Nephron progenitor cell (in vitro differentiated cells): ENCODE results near the gene FOXN3.

Source experiments
- DNase-seq: peaks from one replicate; pipeline ENCODE4 v3.0.0; 2021
- H3K27ac Mint-ChIP-seq: 2 replicates; pipeline ENCODE4 v1.8.0; 2021; ENCODE audit warnings: mild to moderate bottlenecking, moderate library complexity, mixed read lengths
- H3K27me3 Mint-ChIP-seq: 2 replicates; pipeline ENCODE4 v1.8.0; 2021; ENCODE audit warnings: mild to moderate bottlenecking, low read depth, mixed read lengths; ENCODE audit not compliant: poor library complexity
- H3K36me3 Mint-ChIP-seq: 2 replicates; pipeline ENCODE4 v1.8.0; 2021; ENCODE audit warnings: low read depth, mixed read lengths
- H3K4me1 Mint-ChIP-seq: 2 replicates; pipeline ENCODE4 v1.8.0; 2021; ENCODE audit warnings: mixed read lengths
- H3K4me3 Mint-ChIP-seq: 2 replicates; pipeline ENCODE4 v1.8.0; 2021; ENCODE audit warnings: mild to moderate bottlenecking, moderate library complexity, mixed read lengths
- H3K9me3 Mint-ChIP-seq: 2 replicates; pipeline ENCODE4 v1.8.0; 2021; ENCODE audit warnings: mild to moderate bottlenecking, moderate library complexity, mixed read lengths
- TF ChIP-seq, protein P1 (sequence below): fragments of 200-600 bp; sonication (generic); IDR thresholded peaks from 2 replicates; pipeline ENCODE4 v1.5.0; 2021; ENCODE audit warnings: antibody characterized with exemption

Gene FOXN3, protein sequence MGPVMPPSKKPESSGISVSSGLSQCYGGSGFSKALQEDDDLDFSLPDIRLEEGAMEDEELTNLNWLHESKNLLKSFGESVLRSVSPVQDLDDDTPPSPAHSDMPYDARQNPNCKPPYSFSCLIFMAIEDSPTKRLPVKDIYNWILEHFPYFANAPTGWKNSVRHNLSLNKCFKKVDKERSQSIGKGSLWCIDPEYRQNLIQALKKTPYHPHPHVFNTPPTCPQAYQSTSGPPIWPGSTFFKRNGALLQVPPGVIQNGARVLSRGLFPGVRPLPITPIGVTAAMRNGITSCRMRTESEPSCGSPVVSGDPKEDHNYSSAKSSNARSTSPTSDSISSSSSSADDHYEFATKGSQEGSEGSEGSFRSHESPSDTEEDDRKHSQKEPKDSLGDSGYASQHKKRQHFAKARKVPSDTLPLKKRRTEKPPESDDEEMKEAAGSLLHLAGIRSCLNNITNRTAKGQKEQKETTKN

DNA sequence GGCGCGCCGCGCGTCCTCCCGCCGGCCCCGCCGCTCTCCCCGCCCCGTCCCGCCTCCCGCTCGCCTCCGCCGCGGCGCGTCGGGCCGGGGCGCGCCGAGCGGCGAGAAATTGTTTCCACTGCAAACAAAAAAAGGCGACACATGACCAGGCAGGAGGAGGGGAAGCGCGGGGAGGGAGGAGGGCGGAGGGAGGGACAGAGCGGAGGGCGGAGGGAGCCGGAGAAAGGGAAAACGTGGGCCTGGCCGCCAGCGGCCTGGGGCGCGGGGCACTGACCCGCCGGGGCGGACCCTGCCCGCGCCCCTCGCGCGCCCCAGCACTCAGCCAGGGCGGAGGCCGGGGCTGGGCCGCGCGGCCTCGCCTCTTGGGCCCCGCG lies at the start of gene FOXN3:
Gene FOXN3, minus strand, starts transcription at position 143 of the 374 bp plus-strand sequence. CDS start 4,757 bp downstream, outside the sequence.
- peak; percentile 84 for DNase-seq
- peaks cover 14% of the 10 kb centered on the region for H3K36me3 Mint-ChIP-seq
- peaks cover 9% of the 10 kb centered on the region for H3K9me3 Mint-ChIP-seq
- H3K4me3 Mint-ChIP-seq: peak within 1 kb of the TSS; percentile 95
- peaks cover 34% of the 10 kb centered on the region for H3K4me1 Mint-ChIP-seq
- peaks cover 13% of the 10 kb centered on the region for H3K27me3 Mint-ChIP-seq
- TF ChIP-seq, protein P1, sequence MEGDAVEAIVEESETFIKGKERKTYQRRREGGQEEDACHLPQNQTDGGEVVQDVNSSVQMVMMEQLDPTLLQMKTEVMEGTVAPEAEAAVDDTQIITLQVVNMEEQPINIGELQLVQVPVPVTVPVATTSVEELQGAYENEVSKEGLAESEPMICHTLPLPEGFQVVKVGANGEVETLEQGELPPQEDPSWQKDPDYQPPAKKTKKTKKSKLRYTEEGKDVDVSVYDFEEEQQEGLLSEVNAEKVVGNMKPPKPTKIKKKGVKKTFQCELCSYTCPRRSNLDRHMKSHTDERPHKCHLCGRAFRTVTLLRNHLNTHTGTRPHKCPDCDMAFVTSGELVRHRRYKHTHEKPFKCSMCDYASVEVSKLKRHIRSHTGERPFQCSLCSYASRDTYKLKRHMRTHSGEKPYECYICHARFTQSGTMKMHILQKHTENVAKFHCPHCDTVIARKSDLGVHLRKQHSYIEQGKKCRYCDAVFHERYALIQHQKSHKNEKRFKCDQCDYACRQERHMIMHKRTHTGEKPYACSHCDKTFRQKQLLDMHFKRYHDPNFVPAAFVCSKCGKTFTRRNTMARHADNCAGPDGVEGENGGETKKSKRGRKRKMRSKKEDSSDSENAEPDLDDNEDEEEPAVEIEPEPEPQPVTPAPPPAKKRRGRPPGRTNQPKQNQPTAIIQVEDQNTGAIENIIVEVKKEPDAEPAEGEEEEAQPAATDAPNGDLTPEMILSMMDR: no peak
- H3K27ac Mint-ChIP-seq: peak within 1 kb of the TSS; percentile 11

DNA sequence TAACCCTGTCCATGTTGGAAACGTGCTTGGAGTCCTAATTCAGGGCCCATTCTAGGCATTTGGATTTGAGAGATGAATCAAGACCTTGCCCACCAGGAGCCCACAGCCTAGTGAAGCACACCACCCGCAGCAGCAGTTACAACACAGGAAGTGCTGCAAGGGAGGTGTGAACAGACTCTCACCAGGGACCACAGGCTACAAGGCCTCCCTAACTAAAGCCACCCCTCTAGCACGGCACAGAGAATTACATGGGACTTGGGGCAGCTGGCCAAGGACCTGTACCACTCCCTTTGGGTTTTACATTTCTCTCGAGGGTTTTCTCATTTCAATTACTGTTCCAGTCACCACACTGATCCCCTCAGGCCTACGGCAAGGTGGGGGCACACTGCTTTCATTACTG lies 49.5 kb upstream of the FOXN3 start:
- H3K27me3 Mint-ChIP-seq: peaks cover 4% of the 10 kb centered on the region
- H3K4me1 Mint-ChIP-seq: no peaks in the 10 kb centered on the region
- peaks cover 28% of the 10 kb centered on the region for H3K36me3 Mint-ChIP-seq
- TF ChIP-seq, protein P1: no peak
- no peak overlapping the region for H3K27ac Mint-ChIP-seq
- H3K9me3 Mint-ChIP-seq: peaks cover 15% of the 10 kb centered on the region
- DNase-seq: no peak
- H3K4me3 Mint-ChIP-seq: no peak overlapping the region

DNA sequence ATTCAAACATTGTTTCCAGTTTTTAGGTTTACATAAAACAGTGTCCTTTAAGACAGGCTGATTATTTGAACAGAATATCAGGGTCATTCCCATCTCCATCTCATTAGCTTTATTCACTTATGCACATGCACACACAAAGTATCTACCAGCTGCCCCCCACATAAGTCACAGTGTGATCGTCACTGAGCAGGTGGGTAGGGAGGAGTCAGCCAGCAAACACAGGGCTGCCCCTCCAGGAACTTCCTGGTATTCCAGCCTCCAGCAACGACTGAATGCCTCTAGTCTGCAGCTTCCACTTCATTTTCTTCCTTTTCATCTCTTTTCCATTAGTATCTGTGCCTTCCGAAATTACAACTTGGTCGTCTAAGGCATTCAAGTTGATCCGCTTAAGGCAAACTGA lies 48.8 kb upstream of the FOXN3 start:
- TF ChIP-seq, protein P1: no peak
- no peak overlapping the region for H3K4me3 Mint-ChIP-seq
- no peaks in the 10 kb centered on the region for H3K4me1 Mint-ChIP-seq

DNA sequence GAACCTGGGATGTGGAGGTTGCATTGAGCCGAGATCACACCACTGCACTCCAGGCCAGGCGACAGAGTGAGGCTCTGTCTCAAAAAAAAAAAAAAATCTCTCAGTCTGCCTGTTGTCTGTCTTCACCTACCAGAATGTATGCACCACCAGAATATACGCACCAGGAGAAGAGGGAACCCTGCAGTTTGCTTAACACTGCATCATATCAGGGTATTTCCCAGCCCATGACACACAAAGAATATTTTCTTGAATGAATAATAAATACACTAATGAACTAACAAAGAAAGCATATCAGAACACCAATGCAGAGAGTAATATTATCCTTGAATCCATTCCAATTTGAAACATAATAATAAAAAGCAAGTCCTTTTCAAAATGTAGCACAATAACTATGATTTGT lies 44.2 kb upstream of the FOXN3 start:
- TF ChIP-seq, protein P1: no peak
- H3K4me1 Mint-ChIP-seq: peaks cover 14% of the 10 kb centered on the region
- H3K27me3 Mint-ChIP-seq: peaks cover 5% of the 10 kb centered on the region
- DNase-seq: no peak
- H3K4me3 Mint-ChIP-seq: no peak overlapping the region
- H3K27ac Mint-ChIP-seq: no peak overlapping the region
- H3K9me3 Mint-ChIP-seq: peaks cover 15% of the 10 kb centered on the region
- H3K36me3 Mint-ChIP-seq: peaks cover 20% of the 10 kb centered on the region

More for the DNA sequence above, 48.8 kb upstream of the FOXN3 start:
- Mint-ChIP-seq H3K9me3 (peaks cover 15% of the 10 kb centered on the region), H3K36me3 (peaks cover 25% of the 10 kb centered on the region), H3K27me3 (peaks cover 4% of the 10 kb centered on the region), H3K27ac (no peak overlapping the region)
- no peak for DNase-seq

DNA sequence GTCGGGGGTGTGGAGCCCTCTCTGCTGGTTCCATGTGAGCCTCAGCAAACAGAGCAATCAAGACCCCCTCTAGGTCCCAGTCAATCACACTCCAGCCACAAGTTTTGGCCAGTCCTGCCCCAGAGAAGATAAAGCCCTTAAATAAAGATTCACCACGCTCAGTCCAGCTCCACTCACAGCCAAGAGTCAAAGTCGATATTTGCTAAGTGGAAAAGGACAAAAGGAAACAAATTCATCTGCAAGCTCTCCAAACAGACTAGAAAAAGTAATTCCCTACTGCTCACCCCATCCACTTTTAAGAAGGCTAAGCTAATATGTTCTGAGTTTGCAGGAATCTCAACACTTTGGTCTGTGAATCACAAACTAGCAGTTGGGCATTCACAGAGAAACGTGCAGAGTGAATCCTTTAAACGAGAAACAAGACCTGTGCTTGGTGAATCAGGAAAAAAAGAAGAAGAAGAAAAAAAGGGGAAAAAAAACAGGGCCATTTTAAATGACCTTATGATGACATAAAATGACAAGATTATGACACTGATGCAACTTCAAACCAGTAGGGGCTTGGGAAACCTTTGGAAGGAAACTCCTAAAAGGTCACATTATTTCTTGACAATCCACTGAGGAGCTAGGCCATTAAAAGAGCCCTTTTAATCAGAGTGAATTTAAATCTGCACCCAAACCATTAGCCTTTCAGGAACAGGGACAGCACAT lies 41.8 kb upstream of the FOXN3 start:
- peaks cover 22% of the 10 kb centered on the region for H3K4me1 Mint-ChIP-seq
- H3K27me3 Mint-ChIP-seq: peaks cover 7% of the 10 kb centered on the region
- H3K27ac Mint-ChIP-seq: no peak overlapping the region
- H3K4me3 Mint-ChIP-seq: no peak overlapping the region
- H3K9me3 Mint-ChIP-seq: no peaks in the 10 kb centered on the region
- TF ChIP-seq, protein P1: no peak
- no peaks in the 10 kb centered on the region for H3K36me3 Mint-ChIP-seq
- DNase-seq: no peak
